GM18508 (cell line): Measurements from ENCODE around the gene ABHD17A.
"Not testable (repeated sequence)": the region's sequence is repeated elsewhere in the genome, so short reads cannot be mapped to it uniquely, and the experiment has no call there.

Experiments used
- ATAC-seq: cut with Tn5 transposase; IDR thresholded peaks from one replicate; pipeline ENCODE4 v1.9.1; 2021; ENCODE audit warnings: moderate number of reproducible peaks; ENCODE audit not compliant: insufficient read depth, unreplicated experiment

ABHD17A gene

GRCh38 chr19:1882089-1882785 lies 3.1 kb downstream of the ABHD17A start:
- ATAC-seq = no peak

GRCh38 chr19:1881393-1882088 lies 3.8 kb downstream of the ABHD17A start:
- not testable (repeated sequence) for ATAC-seq

GRCh38 chr19:1880611-1881392 lies 4.5 kb downstream of the ABHD17A start:
- no peak for ATAC-seq

- ATAC-seq = not testable (repeated sequence)
Observed at GRCh38 chr19:1879982-1880381, 5.3 kb downstream of the ABHD17A start.

- not testable (repeated sequence) for ATAC-seq
Observed at GRCh38 chr19:1878583-1878982, 6.7 kb downstream of the ABHD17A start.

GRCh38 chr19:1877280-1877660 lies 8.0 kb downstream of the ABHD17A start:
- not testable (repeated sequence) for ATAC-seq

- not testable (repeated sequence) for ATAC-seq
Observed at GRCh38 chr19:1876496-1877279, 8.6 kb downstream of the ABHD17A start.

- ATAC-seq = no peak
Observed at GRCh38 chr19:1875646-1876495, 9.4 kb downstream of the ABHD17A start.

- ATAC-seq = not testable (repeated sequence)
Observed at GRCh38 chr19:1875265-1875645, 10.0 kb downstream of the ABHD17A start.

GRCh38 chr19:1874554-1875185 lies 10.6 kb downstream of the ABHD17A start:
- ATAC-seq = no peak

GRCh38 chr19:1873524-1874473 lies 11.5 kb downstream of the ABHD17A start:
- no peak for ATAC-seq

- no peak for ATAC-seq
Observed at GRCh38 chr19:1872807-1873523, 12.3 kb downstream of the ABHD17A start.

GRCh38 chr19:1871630-1872029 lies 13.7 kb downstream of the ABHD17A start:
- ATAC-seq = no peak

- ATAC-seq = no peak
Observed at GRCh38 chr19:1871140-1871597, 14.1 kb downstream of the ABHD17A start.

- ATAC-seq = no peak
Observed at GRCh38 chr19:1868971-1869370, 16.3 kb downstream of the ABHD17A start.

GRCh38 chr19:1867349-1867724 lies 18.0 kb downstream of the ABHD17A start:
- ATAC-seq = no peak

- ATAC-seq = no peak
Observed at GRCh38 chr19:1866693-1867348, 18.5 kb downstream of the ABHD17A start.
